ES-I3 (cell line): Measurements from ENCODE around the gene LRRC23.
A peak's percentile ranks its signal among the peaks of the same experiment; 100 is the strongest.

ENCODE experiments used
- H3K36me3 ChIP-seq: 2 replicates; pipeline ENCODE4 v1.6.1; 2013; ENCODE audit warnings: mild to moderate bottlenecking, low read length, control low read depth, moderate library complexity; ENCODE audit not compliant: insufficient read depth
- H3K4me1 ChIP-seq: 2 replicates; pipeline ENCODE4 v1.6.1; 2013; ENCODE audit warnings: mild to moderate bottlenecking, control low read depth, low read length; ENCODE audit not compliant: insufficient read depth
- H3K9ac ChIP-seq: 2 replicates; pipeline ENCODE4 v1.6.1; 2013; ENCODE audit warnings: low read depth, mild to moderate bottlenecking, low read length, moderate library complexity
- H3K9me3 ChIP-seq: 2 replicates; pipeline ENCODE4 v1.6.1; 2013; ENCODE audit warnings: mild to moderate bottlenecking, low read length, moderate library complexity; ENCODE audit not compliant: control insufficient read depth, insufficient read depth

Gene LRRC23

GRCh38 chr12:6935371-6936193 lies 31.0 kb downstream of the LRRC23 start:
- Histone ChIP-seq H3K9me3 (no peaks in the 10 kb centered on the region), H3K36me3 (peaks cover 14% of the 10 kb centered on the region), H3K4me1 (no peaks in the 10 kb centered on the region; the same call in 1 of the 2 replicates), H3K9ac (no peak overlapping the region)

GRCh38 chr12:6936194-6936635 lies 31.6 kb downstream of the LRRC23 start:
- H3K9ac ChIP-seq, result no peak overlapping the region

GRCh38 chr12:6936636-6937480 lies 32.2 kb downstream of the LRRC23 start:
- Histone ChIP-seq H3K9ac (peak overlapping the region; percentile 72), H3K36me3 (peaks cover 18% of the 10 kb centered on the region), H3K9me3 (no peaks in the 10 kb centered on the region), H3K4me1 (no peaks in the 10 kb centered on the region; the same call in 1 of the 2 replicates)

More at GRCh38 chr12:6936194-6936635, 31.6 kb downstream of the LRRC23 start:
- no peaks in the 10 kb centered on the region for H3K9me3 ChIP-seq
- H3K4me1 ChIP-seq, result no peaks in the 10 kb centered on the region; the same call in 1 of the 2 replicates
- H3K36me3 ChIP-seq, result peaks cover 16% of the 10 kb centered on the region

GRCh38 chr12:6937481-6938352 lies 33.1 kb downstream of the LRRC23 start:
- Histone ChIP-seq H3K4me1 (no peaks in the 10 kb centered on the region; the same call in 1 of the 2 replicates), H3K9ac (peak overlapping the region; percentile 72), H3K36me3 (peaks cover 14% of the 10 kb centered on the region; the same call in 1 of the 2 replicates), H3K9me3 (no peaks in the 10 kb centered on the region)

- H3K9me3 ChIP-seq, result no peaks in the 10 kb centered on the region
- peaks cover 12% of the 10 kb centered on the region; the same call in 1 of the 2 replicates for H3K36me3 ChIP-seq
- no peaks in the 10 kb centered on the region; the same call in 1 of the 2 replicates for H3K4me1 ChIP-seq
- H3K9ac ChIP-seq, result peak overlapping the region; percentile 72
Measured at GRCh38 chr12:6938353-6939190, 34.0 kb downstream of the LRRC23 start.

- Histone ChIP-seq H3K36me3 (peaks cover 8% of the 10 kb centered on the region; the same call in 1 of the 2 replicates), H3K9ac (no peak overlapping the region; the same call in 1 of the 2 replicates), H3K4me1 (no peaks in the 10 kb centered on the region; the same call in 1 of the 2 replicates), H3K9me3 (no peaks in the 10 kb centered on the region)
Measured at GRCh38 chr12:6939191-6939540, 34.5 kb downstream of the LRRC23 start.

GRCh38 chr12:6941267-6941666 lies 36.6 kb downstream of the LRRC23 start:
- Histone ChIP-seq H3K4me1 (peaks cover 11% of the 10 kb centered on the region), H3K9me3 (no peaks in the 10 kb centered on the region), H3K9ac (no peak overlapping the region), H3K36me3 (0 out of 2 replicates have a peak, but pooled peaks cover 4% of the 10 kb centered on the region)

GRCh38 chr12:6941782-6942181 lies 37.2 kb downstream of the LRRC23 start:
- Histone ChIP-seq H3K9ac (no peak overlapping the region), H3K9me3 (no peaks in the 10 kb centered on the region), H3K36me3 (0 out of 2 replicates have a peak, but pooled peaks cover 4% of the 10 kb centered on the region), H3K4me1 (peaks cover 11% of the 10 kb centered on the region)

- Histone ChIP-seq H3K9me3 (no peaks in the 10 kb centered on the region), H3K9ac (no peak overlapping the region), H3K4me1 (peaks cover 11% of the 10 kb centered on the region), H3K36me3 (0 out of 2 replicates have a peak, but pooled peaks cover 4% of the 10 kb centered on the region)
Measured at GRCh38 chr12:6942331-6942665, 37.7 kb downstream of the LRRC23 start.

- Histone ChIP-seq H3K9ac (peak overlapping the region; percentile 65), H3K9me3 (no peaks in the 10 kb centered on the region), H3K4me1 (peaks cover 11% of the 10 kb centered on the region), H3K36me3 (0 out of 2 replicates have a peak, but pooled peaks cover 4% of the 10 kb centered on the region)
Measured at GRCh38 chr12:6943389-6943721, 38.7 kb downstream of the LRRC23 start.

GRCh38 chr12:6943722-6944380 lies 39.2 kb downstream of the LRRC23 start, which contains the start of the genes C12orf57 and RNU7-1:
TSS of gene C12orf57 (plus strand) at chr12:6944022. CDS start at chr12:6944122, 100 bp downstream.
TSS of gene RNU7-1 (plus strand) at chr12:6943816.
- Histone ChIP-seq H3K9me3 (no peaks in the 10 kb centered on the region), H3K4me1 (peaks cover 11% of the 10 kb centered on the region), H3K36me3 (0 out of 2 replicates have a peak, but pooled peaks cover 4% of the 10 kb centered on the region), H3K9ac (peak within 1 kb of the TSS; percentile 65)

GRCh38 chr12:6944381-6945186 lies 40.0 kb downstream of the LRRC23 start:
- Histone ChIP-seq H3K9ac (peak overlapping the region; percentile 65), H3K9me3 (no peaks in the 10 kb centered on the region), H3K4me1 (peaks cover 11% of the 10 kb centered on the region), H3K36me3 (0 out of 2 replicates have a peak, but pooled peaks cover 4% of the 10 kb centered on the region)
